Breast epithelium (tissue), 3 donors: ENCODE results near the gene ACOT12.

Experiments
- POLR2A ChIP-seq: fragments of 450-650 bp; IDR thresholded peaks from one replicate; pipeline ENCODE4 v1.6.1; 2016; ENCODE audit warnings: antibody characterized with exemption, mild to moderate bottlenecking, moderate library complexity
- POLR2AphosphoS5 ChIP-seq, 3 donors: sonication (generic); formaldehyde crosslinking; IDR thresholded peaks; one replicate each; pipeline ENCODE4 v1.6.1; 2017; ENCODE audit warnings: antibody characterized with exemption in 3 of 3
- TF ChIP-seq, protein P1 (sequence below), 3 donors: fragments of 450-650 bp; IDR thresholded peaks; one replicate each; pipeline ENCODE4 v1.5.1; 2016 to 2017; ENCODE audit warnings: antibody characterized with exemption in 3 of 3, mild to moderate bottlenecking in 3 of 3, moderate library complexity in 3 of 3

DNA sequence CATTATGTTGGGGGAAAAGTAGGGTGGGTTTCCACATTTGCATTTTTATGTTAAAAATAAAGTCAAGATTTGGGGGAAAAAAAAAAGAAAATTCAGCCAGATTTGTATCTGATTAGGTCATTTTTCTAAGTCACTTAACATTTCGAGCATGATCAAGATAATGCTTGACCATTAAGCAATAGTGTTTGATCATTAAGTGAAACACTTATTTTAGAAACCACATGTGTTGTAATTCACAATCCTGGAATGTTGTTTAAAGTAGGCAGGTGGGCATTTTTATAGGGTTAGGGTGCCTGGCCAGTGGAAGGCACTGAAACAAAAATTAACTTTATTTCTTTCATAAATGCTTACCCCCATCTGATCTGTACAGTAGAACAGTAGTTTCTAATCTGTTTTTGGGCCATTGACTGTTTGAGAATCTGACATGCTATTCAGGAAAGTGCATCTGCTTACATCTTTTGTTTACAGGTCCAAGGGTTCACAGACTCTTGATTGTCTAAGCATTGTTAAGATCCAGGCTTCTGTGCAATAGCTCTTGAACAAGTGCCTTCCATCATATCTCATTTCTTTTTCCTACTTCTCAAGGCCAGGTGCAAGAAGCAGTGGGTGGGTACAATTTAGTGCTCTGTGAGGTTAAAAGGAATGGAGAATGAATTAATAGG, 83.4 kb downstream of the ACOT12 start:
- TF ChIP-seq, protein P1, sequence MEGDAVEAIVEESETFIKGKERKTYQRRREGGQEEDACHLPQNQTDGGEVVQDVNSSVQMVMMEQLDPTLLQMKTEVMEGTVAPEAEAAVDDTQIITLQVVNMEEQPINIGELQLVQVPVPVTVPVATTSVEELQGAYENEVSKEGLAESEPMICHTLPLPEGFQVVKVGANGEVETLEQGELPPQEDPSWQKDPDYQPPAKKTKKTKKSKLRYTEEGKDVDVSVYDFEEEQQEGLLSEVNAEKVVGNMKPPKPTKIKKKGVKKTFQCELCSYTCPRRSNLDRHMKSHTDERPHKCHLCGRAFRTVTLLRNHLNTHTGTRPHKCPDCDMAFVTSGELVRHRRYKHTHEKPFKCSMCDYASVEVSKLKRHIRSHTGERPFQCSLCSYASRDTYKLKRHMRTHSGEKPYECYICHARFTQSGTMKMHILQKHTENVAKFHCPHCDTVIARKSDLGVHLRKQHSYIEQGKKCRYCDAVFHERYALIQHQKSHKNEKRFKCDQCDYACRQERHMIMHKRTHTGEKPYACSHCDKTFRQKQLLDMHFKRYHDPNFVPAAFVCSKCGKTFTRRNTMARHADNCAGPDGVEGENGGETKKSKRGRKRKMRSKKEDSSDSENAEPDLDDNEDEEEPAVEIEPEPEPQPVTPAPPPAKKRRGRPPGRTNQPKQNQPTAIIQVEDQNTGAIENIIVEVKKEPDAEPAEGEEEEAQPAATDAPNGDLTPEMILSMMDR (IDR thresholded peaks at IDR 0.05), result no peak
- TF ChIP-seq POLR2A (no peak), POLR2AphosphoS5 (IDR thresholded peaks at IDR 0.05) (no peak)
